K562 (cell line): ENCODE results near the gene CMAS. TPM values are rescaled to one million over a fixed set of nuclear protein-coding genes. Genes with fewer than 3 reads are reported as not detected.

ENCODE experiments used
- ATAC-seq: fragments of 200-7000 bp; cut with Tn5 transposase; 3 replicates; pipeline ENCODE4 v1.9.1; 2020; ENCODE audit warnings: moderate library complexity
- BruUV-seq: library from RNA; stranded (reverse); fragments of 400-500 nt; replicated peaks from 2 replicates; lab custom pipeline; 2021; lab: Mats Ljungman, UMichigan
- CTCF ChIA-PET: fragments of 300-600 bp; formaldehyde crosslinking; extraction: SDS; loops from one replicate; lab custom pipeline; 2021; ENCODE audit warnings: low intra/inter-chr PET ratio; lab: Yijun Ruan, JAX
- POLR2A ChIA-PET: fragments of 300-600, 350-650 bp; sonication (Branson Sonifier 250); formaldehyde crosslinking; extraction: SDS; loops from one replicate; lab custom pipeline; 2021; ENCODE audit warnings: antibody characterized with exemption, inconsistent platforms; lab: Yijun Ruan, JAX
- DNase-seq, 4 experiments: peaks; one replicate each; pipeline versions ENCODE4 v3.0.0 to v3.0.0-alpha.2; 2011 to 2018; ENCODE audit warnings: low spot score in 3 of 4, mixed read lengths in 3 of 4; ENCODE audit errors: extremely low read depth in 1 of 4
- FAIRE-seq: peaks from 2 replicates; lab custom pipeline; 2011; peaks lifted over from hg19 to GRCh38; lab: Jason Lieb, UNC
- H2AFZ ChIP-seq: 2 replicates; pipeline ENCODE4 v1.6.0; 2011; ENCODE audit warnings: low read depth, low read length, control low read depth, inconsistent platforms
- H3K27ac ChIP-seq: fragments of 200-600 bp; 3 replicates; pipeline ENCODE4 v1.8.0; 2011; ENCODE audit warnings: low read depth, mild to moderate bottlenecking, control low read depth, inconsistent platforms, low read length, moderate library complexity, mixed read lengths; ENCODE audit errors: extremely low read depth
- H3K27me3 ChIP-seq, 2 experiments: fragments of 300-600 bp in 1 of 2; 2 replicates in 1 of 2; 3 replicates in 1 of 2; pipeline versions ENCODE4 v1.6.0 to v1.8.0; 2011; ENCODE audit warnings: inconsistent platforms in 2 of 2, low read length in 2 of 2, mild to moderate bottlenecking in 1 of 2, mixed read lengths in 1 of 2, moderate library complexity in 1 of 2; ENCODE audit not compliant: control insufficient read depth in 2 of 2, insufficient read depth in 2 of 2
- H3K36me3 ChIP-seq: fragments of 300-600 bp; 3 replicates; pipeline ENCODE4 v1.8.0; 2011; ENCODE audit warnings: mild to moderate bottlenecking, low read length, inconsistent platforms; ENCODE audit not compliant: control insufficient read depth, insufficient read depth
- H3K4me1 ChIP-seq, 2 experiments: fragments of 200-600 bp in 1 of 2; replicated peaks in 1 of 2; 2 replicates in 1 of 2; 3 replicates in 1 of 2; pipeline versions ENCODE4 v1.5.1 to v1.8.0; 2011; ENCODE audit warnings: inconsistent platforms in 2 of 2, low read length in 2 of 2, mild to moderate bottlenecking in 1 of 2, mixed read lengths in 1 of 2, moderate library complexity in 1 of 2; ENCODE audit not compliant: control insufficient read depth in 2 of 2, insufficient read depth in 2 of 2
- H3K4me2 ChIP-seq: 2 replicates; pipeline ENCODE4 v1.6.1; 2011; ENCODE audit warnings: low read length, control low read depth, inconsistent platforms, mixed read lengths; ENCODE audit not compliant: insufficient read depth
- H3K4me3 ChIP-seq: fragments of 200-600 bp; sonication (generic), shearing (Covaris generic); 2 replicates; pipeline ENCODE4 v1.5.1; 2016; ENCODE audit warnings: control low read depth, inconsistent platforms
- H3K79me2 ChIP-seq: fragments of 200-600 bp; 3 replicates; pipeline ENCODE4 v1.8.0; 2011; ENCODE audit warnings: low read length, inconsistent platforms; ENCODE audit not compliant: control insufficient read depth, insufficient read depth
- H3K9ac ChIP-seq, 2 experiments: 2 replicates each; pipeline versions ENCODE4 v1.6.0 to v1.6.1; 2011; ENCODE audit warnings: low read depth in 2 of 2, low read length in 2 of 2, control low read depth in 1 of 2, inconsistent platforms in 1 of 2, mild to moderate bottlenecking in 1 of 2, mixed read lengths in 1 of 2; ENCODE audit not compliant: insufficient read depth in 1 of 2
- H3K9me1 ChIP-seq: one replicate; pipeline ENCODE4 v1.6.0; 2011; ENCODE audit warnings: inconsistent platforms, mild to moderate bottlenecking, low read length, moderate library complexity; ENCODE audit not compliant: control insufficient read depth, insufficient read depth
- H3K9me3 ChIP-seq: replicated peaks from 2 replicates; pipeline ENCODE4 v1.5.1; 2011; ENCODE audit warnings: low read depth, low read length, inconsistent platforms; ENCODE audit not compliant: control insufficient read depth, insufficient read depth
- H4K20me1 ChIP-seq: replicated peaks from 2 replicates; pipeline ENCODE4 v1.6.1; 2011; ENCODE audit warnings: low read length, inconsistent platforms, mixed read lengths; ENCODE audit not compliant: control insufficient read depth, insufficient read depth
- C11orf30 ChIP-seq: fragments of 450-650 bp; IDR thresholded peaks from 2 replicates; pipeline ENCODE4 v1.6.1; 2016; ENCODE audit warnings: low read depth, mild to moderate bottlenecking
- CSDE1 ChIP-seq, 2 experiments: fragments of 450-650 bp; IDR thresholded peaks; 2 replicates each; pipeline ENCODE4 v1.6.1; 2016; ENCODE audit warnings: mild to moderate bottlenecking in 1 of 2
- MYNN ChIP-seq, 2 experiments: sonication (generic); formaldehyde crosslinking in 1 of 2; IDR thresholded peaks; 2 replicates each; pipeline versions ENCODE4 v1.5.0 to v1.6.1; 2016 to 2020; ENCODE audit warnings: antibody characterized with exemption in 1 of 2, missing genetic modification reagents in 1 of 2
- NFE2L1 ChIP-seq: fragments of 450-650 bp; IDR thresholded peaks from 2 replicates; pipeline ENCODE4 v1.6.1; 2016; ENCODE audit warnings: missing genetic modification characterization, low read depth, mild to moderate bottlenecking, missing compliant biosample characterization, moderate library complexity, borderline replicate concordance
- NFIC ChIP-seq: fragments of 450-650 bp; IDR thresholded peaks from 2 replicates; pipeline ENCODE4 v1.6.1; 2017; ENCODE audit warnings: mild to moderate bottlenecking, inconsistent platforms
- SAFB2 ChIP-seq: fragments of 200-400 bp; formaldehyde crosslinking; IDR thresholded peaks from 2 replicates; pipeline ENCODE4 v1.6.1; 2018; ENCODE audit warnings: borderline replicate concordance, low read length, low read depth, moderate library complexity; ENCODE audit not compliant: severe bottlenecking
- TBP ChIP-seq: optimal IDR thresholded peaks from 2 replicates; pipeline ENCODE3; 2011; ENCODE audit warnings: low read depth, low read length, improper control_type of control experiment
- WGBS: fragments of 100-300 bp; shearing (Covaris generic); methylation state at CpG from one replicate; pipeline ENCODE4 v1.1.6; 2016; ENCODE audit warnings: low coverage, mixed read lengths; ENCODE audit not compliant: insufficient coverage; ENCODE audit errors: missing lambda C conversion rate; 5-methylcytosine and 5-hydroxymethylcytosine counted together
- in situ Hi-C: fragments of 300-500 bp; cut with MboI; formaldehyde crosslinking; loops from 4 replicates; pipeline ENCODE4 v1.15.0; 2018; ENCODE audit warnings: inconsistent platforms, mixed read lengths
- intact Hi-C: fragments of 100-400 bp; cut with micrococcal nuclease; formaldehyde crosslinking; loops from 2 replicates; pipeline ENCODE4 v1.14.2; 2022
- polyA plus RNA-seq, 8 experiments: library from polyadenylated mRNA; depleted of rRNA in 4 of 8; stranded (reverse) in 5 of 8; unstranded in 3 of 8; fragments of >200 nt; fragmentation: Nextera tagmentation in 2 of 8; fragmentation: Illumina TruSeq in 1 of 8; extraction: Ambion mirVana in 2 of 8; extraction: Trizol in 1 of 8; gene quantifications; 2 replicates each; pipeline versions ENCODE4 v1.2.1 to v1.2.3, GENCODE V29; 2011 to 2014; ENCODE audit warnings: inconsistent platforms in 1 of 8, missing spikeins in 1 of 8
- total RNA-seq, 7 experiments: library from RNA; depleted of rRNA in 6 of 7; stranded (reverse); fragments of >200 nt in 6 of 7; fragmentation: Illumina TruSeq in 2 of 7; extraction: Trizol in 2 of 7; gene quantifications; 2 replicates each; pipeline versions ENCODE4 v1.2.1 to v1.2.3, GENCODE V29; 2011 to 2021; ENCODE audit warnings: low replicate concordance in 1 of 7
- TF ChIP-seq, protein P1 (sequence below): sonication (generic); formaldehyde crosslinking; IDR thresholded peaks from 2 replicates; pipeline ENCODE4 v1.8.0; 2023; ENCODE audit warnings: mild to moderate bottlenecking, missing genetic modification reagents
- TF ChIP-seq, protein P2 (sequence below): sonication (generic); formaldehyde crosslinking; IDR thresholded peaks from 2 replicates; pipeline ENCODE4 v1.8.0; 2022; ENCODE audit warnings: mild to moderate bottlenecking, missing genetic modification reagents

CMAS gene
- total and polyA plus RNA-seq, 9 of the 15 experiments (the other 6 are each of a cell fraction or from before 2014, with no cell fraction given) = 29.7 to 108 (median 65.3) TPM

DNA sequence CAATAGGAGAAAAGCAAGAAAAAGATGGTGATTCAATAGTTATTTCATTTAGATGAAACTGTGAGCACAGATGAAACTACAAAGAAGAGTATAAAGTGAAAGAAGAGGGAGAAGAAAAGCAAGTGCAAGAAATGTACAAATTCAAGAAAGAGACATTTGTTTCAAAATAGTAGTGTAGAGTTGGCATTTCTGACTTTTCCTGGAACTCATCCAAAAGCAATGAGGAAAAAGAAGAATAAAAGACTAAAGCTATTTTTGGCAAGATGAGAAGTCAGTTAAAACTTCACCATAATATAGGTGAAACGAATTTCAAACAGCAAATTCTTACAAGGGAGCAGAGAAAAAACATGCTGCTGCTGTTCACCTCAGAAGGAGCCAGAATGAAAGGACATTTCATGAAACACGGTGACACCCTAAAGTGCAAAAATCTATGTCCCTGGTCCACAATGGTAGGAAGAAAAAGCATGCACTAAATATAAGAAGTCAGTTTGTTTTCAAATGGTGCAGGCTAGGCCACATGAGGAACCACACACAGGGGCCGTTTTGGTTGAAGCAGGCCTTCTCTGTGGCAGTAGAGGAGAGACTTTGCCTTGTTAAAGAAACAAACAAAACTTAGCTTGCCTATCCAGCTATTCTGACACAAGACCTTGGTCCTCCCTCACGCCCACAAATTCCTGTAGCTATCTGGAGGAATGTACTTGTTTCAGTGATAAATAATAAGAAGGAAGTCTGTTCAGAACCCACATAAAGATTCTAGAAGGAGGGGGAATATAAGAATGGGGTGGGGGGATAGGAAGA, 11.1 kb upstream of the CMAS start:
- H3K79me2 ChIP-seq = no peaks in the 10 kb centered on the region
- no peak overlapping the region for H3K4me3 ChIP-seq
- H3K9me1 ChIP-seq = no peaks in the 10 kb centered on the region
- ATAC-seq (no peak), DNase-seq (no peak), FAIRE-seq (no peak)
- no peak overlapping the region for H3K9ac ChIP-seq
- no peaks in the 10 kb centered on the region for H4K20me1 ChIP-seq
- H3K36me3 ChIP-seq = no peaks in the 10 kb centered on the region
- peaks cover 3% of the 10 kb centered on the region in 2 experiments; a peak in 2 of 5 replicates for H3K4me1 ChIP-seq
- intact Hi-C loops (no loop called here), in situ Hi-C loops (no loop called here)
- no TSS peak for BruUV-seq
- WGBS = 25% methylated on average over 4 of the region's 4 CpGs
- no peak overlapping the region for H3K27ac ChIP-seq
- POLR2A ChIA-PET = interaction anchor here (2.0 kb wide), 1 partner anchor 12 kb away, joined by 7 read pairs; the partner anchor contains the start of gene CMAS
- H3K27me3 ChIP-seq = no peaks in the 10 kb centered on the region
- no peak overlapping the region for H3K4me2 ChIP-seq
- peak; percentile 53 for TF ChIP-seq NFIC
- no peak for TF ChIP-seq CSDE1 (IDR thresholded peaks at IDR 0.05)
- peak; percentile 62; the same call in 1 of the 2 replicates for TF ChIP-seq MYNN (IDR thresholded peaks at IDR 0.05)
- no peak for TF ChIP-seq MYNN (CRISPR knock-in tag; IDR thresholded peaks at IDR 0.05)
- CTCF ChIA-PET = no interaction called here
- H3K9me3 ChIP-seq = no peaks in the 10 kb centered on the region
- peak overlapping the region; percentile 82 for H2AFZ ChIP-seq

GRCh38 chr12:22037947-22038346, 8.1 kb upstream of the CMAS start:
- in situ Hi-C loops (no loop called here), intact Hi-C loops (no loop called here)
- no TSS peak for BruUV-seq
- ATAC-seq = peak; percentile 40; the same call in 2 of the 3 replicates
- no peak overlapping the region for H2AFZ ChIP-seq
- no peak for TF ChIP-seq SAFB2
- no peak for TF ChIP-seq NFE2L1 (tag)
- TF ChIP-seq, protein P1, sequence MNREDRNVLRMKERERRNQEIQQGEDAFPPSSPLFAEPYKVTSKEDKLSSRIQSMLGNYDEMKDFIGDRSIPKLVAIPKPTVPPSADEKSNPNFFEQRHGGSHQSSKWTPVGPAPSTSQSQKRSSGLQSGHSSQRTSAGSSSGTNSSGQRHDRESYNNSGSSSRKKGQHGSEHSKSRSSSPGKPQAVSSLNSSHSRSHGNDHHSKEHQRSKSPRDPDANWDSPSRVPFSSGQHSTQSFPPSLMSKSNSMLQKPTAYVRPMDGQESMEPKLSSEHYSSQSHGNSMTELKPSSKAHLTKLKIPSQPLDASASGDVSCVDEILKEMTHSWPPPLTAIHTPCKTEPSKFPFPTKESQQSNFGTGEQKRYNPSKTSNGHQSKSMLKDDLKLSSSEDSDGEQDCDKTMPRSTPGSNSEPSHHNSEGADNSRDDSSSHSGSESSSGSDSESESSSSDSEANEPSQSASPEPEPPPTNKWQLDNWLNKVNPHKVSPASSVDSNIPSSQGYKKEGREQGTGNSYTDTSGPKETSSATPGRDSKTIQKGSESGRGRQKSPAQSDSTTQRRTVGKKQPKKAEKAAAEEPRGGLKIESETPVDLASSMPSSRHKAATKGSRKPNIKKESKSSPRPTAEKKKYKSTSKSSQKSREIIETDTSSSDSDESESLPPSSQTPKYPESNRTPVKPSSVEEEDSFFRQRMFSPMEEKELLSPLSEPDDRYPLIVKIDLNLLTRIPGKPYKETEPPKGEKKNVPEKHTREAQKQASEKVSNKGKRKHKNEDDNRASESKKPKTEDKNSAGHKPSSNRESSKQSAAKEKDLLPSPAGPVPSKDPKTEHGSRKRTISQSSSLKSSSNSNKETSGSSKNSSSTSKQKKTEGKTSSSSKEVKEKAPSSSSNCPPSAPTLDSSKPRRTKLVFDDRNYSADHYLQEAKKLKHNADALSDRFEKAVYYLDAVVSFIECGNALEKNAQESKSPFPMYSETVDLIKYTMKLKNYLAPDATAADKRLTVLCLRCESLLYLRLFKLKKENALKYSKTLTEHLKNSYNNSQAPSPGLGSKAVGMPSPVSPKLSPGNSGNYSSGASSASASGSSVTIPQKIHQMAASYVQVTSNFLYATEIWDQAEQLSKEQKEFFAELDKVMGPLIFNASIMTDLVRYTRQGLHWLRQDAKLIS (CRISPR knock-in tag) = no peak
- no peak for TF ChIP-seq C11orf30
- TF ChIP-seq, protein P2, sequence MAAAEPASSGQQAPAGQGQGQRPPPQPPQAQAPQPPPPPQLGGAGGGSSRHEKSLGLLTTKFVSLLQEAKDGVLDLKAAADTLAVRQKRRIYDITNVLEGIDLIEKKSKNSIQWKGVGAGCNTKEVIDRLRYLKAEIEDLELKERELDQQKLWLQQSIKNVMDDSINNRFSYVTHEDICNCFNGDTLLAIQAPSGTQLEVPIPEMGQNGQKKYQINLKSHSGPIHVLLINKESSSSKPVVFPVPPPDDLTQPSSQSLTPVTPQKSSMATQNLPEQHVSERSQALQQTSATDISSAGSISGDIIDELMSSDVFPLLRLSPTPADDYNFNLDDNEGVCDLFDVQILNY = no peak
- no peak for TF ChIP-seq TBP
- FAIRE-seq = no peak
- peaks cover 3 to 8% of the 10 kb centered on the region in 2 experiments; a peak in 3 of 5 replicates for H3K4me1 ChIP-seq
- POLR2A ChIA-PET = no interaction called here
- H3K79me2 ChIP-seq = no peaks in the 10 kb centered on the region
- no peaks in the 10 kb centered on the region for H3K9me1 ChIP-seq
- no peaks in the 10 kb centered on the region for H3K9me3 ChIP-seq
- no peak overlapping the region for H3K4me2 ChIP-seq
- no peak overlapping the region for H3K9ac ChIP-seq
- no peak overlapping the region for H3K27ac ChIP-seq
- no peak for DNase-seq
- no peaks in the 10 kb centered on the region for H4K20me1 ChIP-seq
- H3K27me3 ChIP-seq = no peaks in the 10 kb centered on the region
- CTCF ChIA-PET = no interaction called here
- no peak overlapping the region for H3K4me3 ChIP-seq
- no peaks in the 10 kb centered on the region for H3K36me3 ChIP-seq
- 14% methylated on average over 2 of the region's 3 CpGs for WGBS
